Body of pancreas (tissue), 4 donors: ENCODE data around the gene DCDC2C. TPM values are rescaled to one million over a fixed set of nuclear protein-coding genes. Genes with fewer than 3 reads are reported as not detected.

Experiments
- ATAC-seq: fragments of 150-250 bp; one replicate; pipeline ENCODE4 v1.9.1; 2016
- DNase-seq, 4 donors: peaks; one replicate each; pipeline ENCODE4 v3.0.0-alpha.2; 2019
- H3K27ac ChIP-seq, 4 donors: fragments of 200-600 bp; sonication (generic); 1 replicate in 3 of 4; 2 replicates in 1 of 4; pipeline versions ENCODE4 v1.5.1 to v1.6.1; 2016 to 2019; ENCODE audit warnings: mild to moderate bottlenecking in 1 of 4, mixed read lengths in 1 of 4, moderate library complexity in 1 of 4
- H3K27me3 ChIP-seq, 2 donors: fragments of 200-600 bp; sonication (generic); one replicate each; pipeline ENCODE4 v1.6.0; 2016; ENCODE audit warnings: mild to moderate bottlenecking in 1 of 2
- H3K36me3 ChIP-seq, 2 donors: fragments of 200-600 bp; sonication (generic); replicated peaks in 1 of 2; 2 replicates each; pipeline ENCODE4 v1.5.1; 2016; ENCODE audit warnings: low read depth in 2 of 2; ENCODE audit not compliant: insufficient read depth in 1 of 2
- H3K4me1 ChIP-seq: fragments of 200-600 bp; sonication (generic); one replicate; pipeline ENCODE4 v1.6.0; 2016
- H3K4me3 ChIP-seq, 2 donors: fragments of 200-600 bp; sonication (generic); 1 replicate in 1 of 2; 2 replicates in 1 of 2; pipeline ENCODE4 v1.5.1; 2016 to 2019
- H3K9me3 ChIP-seq, 3 donors: fragments of 200-600 bp; sonication (generic); 1 replicate in 2 of 3; 2 replicates in 1 of 3; pipeline ENCODE4 v1.5.1; 2016
- POLR2A ChIP-seq, 3 donors: fragments of 450-650 bp; IDR thresholded peaks; one replicate each; pipeline ENCODE4 v1.6.1; 2016; ENCODE audit warnings: antibody characterized with exemption in 3 of 3, mild to moderate bottlenecking in 2 of 3
- WGBS, 2 donors: methylation state at CpG; one replicate each; pipeline ENCODE4 v1.1.5; 2017; 5-methylcytosine and 5-hydroxymethylcytosine counted together
- intact Hi-C: fragments of 100-400 bp; cut with DNase I; formaldehyde crosslinking; loops from one replicate; pipeline ENCODE4 v1.15.1; 2023
- total RNA-seq, 2 donors: library from RNA; depleted of rRNA; stranded (reverse); fragments of >200 nt; gene quantifications; one replicate each; pipeline ENCODE4 v1.1.0, GENCODE V29; 2016
- TF ChIP-seq, protein P1 (sequence below), 7 experiments: fragments of 450-650 bp in 4 of 7; fragments of 200-600 bp in 3 of 7; sonication (generic) in 3 of 7; IDR thresholded peaks; one replicate each; pipeline ENCODE4 v1.5.1; 2016 to 2019; ENCODE audit warnings: antibody characterized with exemption in 7 of 7

Gene DCDC2C
- total RNA-seq, 2 donors from 2014 or later = not detected

DNA sequence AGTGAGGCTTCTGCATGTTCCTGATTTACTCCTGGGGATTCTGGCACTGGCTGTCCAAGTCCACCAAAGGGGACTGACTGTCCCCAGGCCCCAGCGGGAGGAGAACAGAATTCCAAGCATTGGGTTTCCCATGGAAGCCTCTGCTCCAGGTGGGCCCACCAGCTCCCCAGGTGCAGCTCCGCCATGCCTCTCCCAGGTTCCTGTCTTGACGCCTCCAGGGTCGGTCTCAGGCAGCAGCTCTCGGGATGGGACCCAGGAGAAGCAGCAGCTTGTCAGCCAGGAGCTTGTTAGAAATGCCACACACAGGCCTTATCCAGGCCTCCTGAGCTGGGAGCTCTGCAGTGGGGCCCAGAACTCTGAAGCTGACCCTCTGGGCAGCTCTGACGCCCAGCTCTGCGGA lies 47.9 kb downstream of the DCDC2C start:
- intact Hi-C loops = no loop called here
- ATAC-seq = no peak
- TF ChIP-seq, protein P1, sequence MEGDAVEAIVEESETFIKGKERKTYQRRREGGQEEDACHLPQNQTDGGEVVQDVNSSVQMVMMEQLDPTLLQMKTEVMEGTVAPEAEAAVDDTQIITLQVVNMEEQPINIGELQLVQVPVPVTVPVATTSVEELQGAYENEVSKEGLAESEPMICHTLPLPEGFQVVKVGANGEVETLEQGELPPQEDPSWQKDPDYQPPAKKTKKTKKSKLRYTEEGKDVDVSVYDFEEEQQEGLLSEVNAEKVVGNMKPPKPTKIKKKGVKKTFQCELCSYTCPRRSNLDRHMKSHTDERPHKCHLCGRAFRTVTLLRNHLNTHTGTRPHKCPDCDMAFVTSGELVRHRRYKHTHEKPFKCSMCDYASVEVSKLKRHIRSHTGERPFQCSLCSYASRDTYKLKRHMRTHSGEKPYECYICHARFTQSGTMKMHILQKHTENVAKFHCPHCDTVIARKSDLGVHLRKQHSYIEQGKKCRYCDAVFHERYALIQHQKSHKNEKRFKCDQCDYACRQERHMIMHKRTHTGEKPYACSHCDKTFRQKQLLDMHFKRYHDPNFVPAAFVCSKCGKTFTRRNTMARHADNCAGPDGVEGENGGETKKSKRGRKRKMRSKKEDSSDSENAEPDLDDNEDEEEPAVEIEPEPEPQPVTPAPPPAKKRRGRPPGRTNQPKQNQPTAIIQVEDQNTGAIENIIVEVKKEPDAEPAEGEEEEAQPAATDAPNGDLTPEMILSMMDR (IDR thresholded peaks at IDR 0.05) = no peak
- TF ChIP-seq POLR2A (IDR thresholded peaks at IDR 0.05) = no peak
- Histone ChIP-seq H3K27ac (no peak overlapping the region), H3K36me3 (no peaks in the 10 kb centered on the region), H3K27me3 (no peaks in the 10 kb centered on the region), H3K4me3 (no peak overlapping the region), H3K4me1 (peaks cover 1% of the 10 kb centered on the region), H3K9me3 (no peaks in the 10 kb centered on the region)
- WGBS, 2 donors = 73 to 75% methylated on average over 3 to 6 of the region's 7 CpGs
- no peak for DNase-seq

DNA sequence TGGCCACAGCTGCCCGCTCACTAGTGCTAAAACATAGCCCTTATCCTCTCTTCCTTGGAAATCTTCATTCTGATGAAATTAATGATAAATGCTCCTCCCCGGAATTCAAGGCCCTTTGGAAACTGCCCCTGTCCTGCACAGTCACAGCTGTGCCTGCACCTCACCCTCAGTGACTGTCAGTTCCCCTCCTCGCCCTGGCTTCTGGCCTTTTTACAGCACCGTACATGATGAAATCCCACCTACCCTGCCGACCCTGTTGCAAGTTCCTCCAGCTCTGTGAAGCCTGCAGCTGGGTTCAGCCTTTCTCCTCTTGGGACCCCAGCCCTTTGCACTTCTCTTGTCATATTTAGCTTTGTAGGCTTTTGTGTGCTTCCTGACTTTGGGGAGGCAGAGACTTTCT lies 48.4 kb downstream of the DCDC2C start:
- no peaks in the 10 kb centered on the region for H3K27me3 ChIP-seq
- TF ChIP-seq, protein P1 (IDR thresholded peaks at IDR 0.05) = no peak
- no peak for TF ChIP-seq POLR2A (IDR thresholded peaks at IDR 0.05)
- DNase-seq (no peak), ATAC-seq (no peak)
- no peaks in the 10 kb centered on the region for H3K9me3 ChIP-seq
- WGBS, 2 donors = 28 to 38% methylated on average over 5 of the region's 5 CpGs
- no peak overlapping the region for H3K27ac ChIP-seq
- no peak overlapping the region for H3K4me3 ChIP-seq
- H3K4me1 ChIP-seq = peaks cover 7% of the 10 kb centered on the region
- intact Hi-C loops = no loop called here
- no peaks in the 10 kb centered on the region for H3K36me3 ChIP-seq

DNA sequence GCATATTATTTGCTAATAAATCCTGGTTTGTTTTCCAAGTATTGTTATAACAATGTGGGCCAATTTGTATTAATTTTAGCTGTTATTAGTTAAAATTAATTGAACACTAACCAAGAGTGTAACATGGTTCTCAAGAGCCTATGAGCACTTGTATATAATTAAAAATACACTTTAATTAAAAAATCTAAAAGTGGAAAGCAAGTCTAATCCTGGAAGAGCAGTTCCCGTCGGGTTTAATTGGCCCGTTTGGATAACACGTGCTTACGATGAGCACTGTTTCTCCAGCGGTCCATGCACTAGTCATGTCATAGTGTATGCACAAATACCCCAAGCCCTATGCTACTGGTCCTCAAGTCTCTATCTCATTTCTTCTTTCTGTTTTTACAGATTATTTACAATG lies 49.0 kb downstream of the DCDC2C start:
- WGBS, 2 donors = 78 to 85% methylated on average over 6 of the region's 6 CpGs
- H3K9me3 ChIP-seq = no peaks in the 10 kb centered on the region
- ATAC-seq (no peak), DNase-seq (no peak)
- no peak overlapping the region for H3K27ac ChIP-seq
- intact Hi-C loops = no loop called here
- TF ChIP-seq, protein P1 (IDR thresholded peaks at IDR 0.05) = no peak
- no peak for TF ChIP-seq POLR2A (IDR thresholded peaks at IDR 0.05)
- H3K36me3 ChIP-seq = no peaks in the 10 kb centered on the region
- H3K27me3 ChIP-seq = no peaks in the 10 kb centered on the region
- H3K4me1 ChIP-seq = peaks cover 7% of the 10 kb centered on the region
- H3K4me3 ChIP-seq = no peak overlapping the region

DNA sequence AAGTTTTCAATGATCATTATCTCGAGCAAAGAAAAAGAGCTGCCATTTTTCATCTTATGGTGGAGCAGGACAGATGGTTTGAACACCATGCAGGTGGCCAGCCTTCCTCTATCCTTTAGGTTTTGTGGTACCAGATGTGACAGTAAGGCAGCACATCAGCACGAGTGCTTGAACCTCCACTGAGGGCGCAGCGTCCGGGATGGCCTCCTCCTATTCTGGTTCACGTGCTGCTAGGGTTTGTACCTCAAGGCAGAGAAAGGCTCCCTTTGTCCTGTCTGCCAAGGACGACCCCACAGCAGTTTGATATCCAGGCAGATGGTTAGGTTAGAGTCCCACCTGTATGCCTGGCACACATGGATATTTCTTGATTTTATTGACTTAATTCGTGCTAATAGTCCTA lies 50.2 kb downstream of the DCDC2C start:
- Histone ChIP-seq H3K27me3 (no peaks in the 10 kb centered on the region), H3K4me1 (peaks cover 7% of the 10 kb centered on the region), H3K4me3 (no peak overlapping the region), H3K36me3 (no peaks in the 10 kb centered on the region), H3K9me3 (no peaks in the 10 kb centered on the region), H3K27ac (no peak overlapping the region)
- DNase-seq (no peak), ATAC-seq (no peak)
- WGBS, 2 donors = 49 to 68% methylated on average over 7 to 8 of the region's 8 CpGs
- intact Hi-C loops = no loop called here
- TF ChIP-seq, protein P1 (IDR thresholded peaks at IDR 0.05) = no peak
- TF ChIP-seq POLR2A (IDR thresholded peaks at IDR 0.05) = no peak

DNA sequence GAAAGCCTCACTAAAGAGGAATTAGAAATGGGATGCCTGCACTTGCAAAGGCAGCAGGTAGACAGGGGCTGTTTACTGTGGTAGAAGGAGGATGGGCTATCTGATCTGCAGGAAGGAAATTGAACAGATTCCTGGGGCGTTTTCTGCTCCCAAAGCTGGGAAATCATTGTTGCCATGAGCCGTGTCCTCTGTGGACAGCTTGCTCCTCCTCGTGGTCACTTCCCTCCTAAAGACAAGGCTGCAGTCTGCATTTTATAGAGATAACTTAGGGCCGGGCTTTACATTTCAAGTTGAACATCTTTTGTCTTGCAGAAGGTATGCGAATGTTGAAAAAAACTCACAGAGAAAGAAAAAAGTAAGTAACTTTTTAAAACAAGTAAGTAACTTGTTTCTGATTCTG lies 50.9 kb downstream of the DCDC2C start:
- DNase-seq = no peak
- H3K27ac ChIP-seq = no peak overlapping the region

More for the DNA sequence above, 50.9 kb downstream of the DCDC2C start:
- peaks cover 7% of the 10 kb centered on the region for H3K4me1 ChIP-seq
- intact Hi-C loops = no loop called here
- ATAC-seq = no peak
- H3K36me3 ChIP-seq = no peaks in the 10 kb centered on the region
- 22 to 34% methylated on average over 5 of the region's 5 CpGs for WGBS, 2 donors
- no peaks in the 10 kb centered on the region for H3K27me3 ChIP-seq
- H3K4me3 ChIP-seq = no peak overlapping the region
- TF ChIP-seq POLR2A (IDR thresholded peaks at IDR 0.05) = no peak
- TF ChIP-seq, protein P1 (IDR thresholded peaks at IDR 0.05) = no peak
- H3K9me3 ChIP-seq = no peaks in the 10 kb centered on the region
